B cell (primary cell): Measurements from ENCODE around the gene DYNLT2B. TPM values are rescaled to one million over a fixed set of nuclear protein-coding genes. Genes with fewer than 3 reads are reported as not detected.

Experiments
- ATAC-seq: fragments of 200-7000 bp; cut with Tn5 transposase; one replicate; pipeline ENCODE4 v1.10.0; 2021; ENCODE audit warnings: low read depth, mild to moderate bottlenecking, moderate number of reproducible peaks, moderate library complexity
- CTCF ChIA-PET: fragments of 350-600 bp; sonication (Branson Sonifier 250); formaldehyde crosslinking; loops from one replicate; lab custom pipeline; 2021; ENCODE audit warnings: antibody characterized with exemption, inconsistent platforms; lab: Charles Lee
- POLR2A ChIA-PET: fragments of 350-600 bp; sonication (Branson Sonifier 250); formaldehyde crosslinking; loops from one replicate; lab custom pipeline; 2021; ENCODE audit warnings: antibody characterized with exemption; lab: Charles Lee
- DNase-seq: peaks from one replicate; pipeline ENCODE4 v3.0.0; 2013
- H2AFZ ChIP-seq: 2 replicates; pipeline ENCODE4 v1.6.1; 2012; ENCODE audit warnings: mild to moderate bottlenecking, low read depth, low read length; ENCODE audit not compliant: insufficient read depth, poor library complexity, severe bottlenecking
- H3K27ac ChIP-seq, 2 donors: 1 replicate in 1 of 2; 2 replicates in 1 of 2; pipeline ENCODE4 v1.5.1; 2012 to 2013; ENCODE audit warnings: low read length in 2 of 2, mild to moderate bottlenecking in 2 of 2, moderate library complexity in 1 of 2
- H3K27me3 ChIP-seq, 4 experiments: fragments of 200-600 bp in 1 of 4; sonication (generic) in 1 of 4; replicated peaks in 1 of 4; 1 replicate in 2 of 4; 2 replicates in 2 of 4; pipeline versions ENCODE4 v1.6.1 to v1.7.0; 2013 to 2016; ENCODE audit warnings: low read length in 3 of 4, mild to moderate bottlenecking in 2 of 4, mixed read lengths in 1 of 4, moderate library complexity in 1 of 4; ENCODE audit not compliant: insufficient read depth in 4 of 4, control insufficient read depth in 3 of 4; ENCODE audit errors: control extremely low read depth in 1 of 4
- H3K36me3 ChIP-seq, 2 experiments: replicated peaks in 1 of 2; 1 replicate in 1 of 2; 2 replicates in 1 of 2; pipeline versions ENCODE4 v1.6.1 to v1.7.1; 2013; ENCODE audit warnings: low read length in 1 of 2; ENCODE audit not compliant: insufficient read depth in 2 of 2, control insufficient read depth in 1 of 2; ENCODE audit errors: control extremely low read depth in 1 of 2, extremely low read depth in 1 of 2
- H3K4me1 ChIP-seq, 2 donors: fragments of 200-600 bp in 1 of 2; sonication (generic) in 1 of 2; 1 replicate in 1 of 2; 2 replicates in 1 of 2; pipeline versions ENCODE4 v1.5.1 to v1.6.1; 2013 to 2017; ENCODE audit warnings: low read length in 2 of 2; ENCODE audit not compliant: control insufficient read depth in 2 of 2, insufficient read depth in 2 of 2
- H3K4me2 ChIP-seq: replicated peaks from 2 replicates; pipeline ENCODE3; 2012; ENCODE audit warnings: mild to moderate bottlenecking, low read depth, low read length; ENCODE audit not compliant: poor library complexity, severe bottlenecking
- H3K4me3 ChIP-seq, 5 experiments: fragments of 200-600 bp in 1 of 5; sonication (generic) in 1 of 5; 1 replicate in 3 of 5; 2 replicates in 2 of 5; pipeline versions ENCODE4 v1.5.1 to v1.7.0; 2011 to 2016; ENCODE audit warnings: low read length in 4 of 5, mild to moderate bottlenecking in 4 of 5, low read depth in 2 of 5, control low read depth in 1 of 5, moderate library complexity in 1 of 5; ENCODE audit not compliant: insufficient read depth in 1 of 5; ENCODE audit errors: control extremely low read depth in 1 of 5, extremely low read depth in 1 of 5
- H3K79me2 ChIP-seq: fragments of 200-600 bp; sonication (generic); one replicate; pipeline ENCODE4 v1.6.0; 2016; ENCODE audit warnings: low read length; ENCODE audit not compliant: control insufficient read depth, insufficient read depth
- H3K9ac ChIP-seq: fragments of 200-600 bp; sonication (generic); 2 replicates; pipeline ENCODE4 v1.6.1; 2017; ENCODE audit warnings: mild to moderate bottlenecking, low read length, moderate library complexity
- H3K9me3 ChIP-seq, 3 donors: one replicate each; pipeline versions ENCODE4 v1.6.1 to v1.7.1; 2013; ENCODE audit warnings: low read length in 2 of 3; ENCODE audit not compliant: control insufficient read depth in 2 of 3, insufficient read depth in 1 of 3; ENCODE audit errors: control extremely low read depth in 1 of 3
- H4K20me1 ChIP-seq: 2 replicates; pipeline ENCODE4 v1.6.0; 2012; ENCODE audit warnings: mild to moderate bottlenecking, low read length; ENCODE audit not compliant: insufficient read depth, control insufficient read depth, poor library complexity, severe bottlenecking
- H3K27ac Mint-ChIP-seq: one replicate; pipeline ENCODE4 v1.8.0; 2021; ENCODE audit warnings: mixed read lengths
- H3K27me3 Mint-ChIP-seq: one replicate; pipeline ENCODE4 v1.8.0; 2021; ENCODE audit warnings: mixed read lengths
- H3K4me1 Mint-ChIP-seq: one replicate; pipeline ENCODE4 v1.8.0; 2021; ENCODE audit warnings: mixed read lengths
- H3K4me3 Mint-ChIP-seq: one replicate; pipeline ENCODE4 v1.8.0; 2021; ENCODE audit warnings: mixed read lengths
- H3K9me3 Mint-ChIP-seq: one replicate; pipeline ENCODE4 v1.8.0; 2022; ENCODE audit warnings: mixed read lengths; ENCODE audit not compliant: insufficient read depth
- EZH2 ChIP-seq: IDR thresholded peaks from 2 replicates; pipeline ENCODE4 v1.6.1; 2012; ENCODE audit warnings: borderline replicate concordance, low read depth, mild to moderate bottlenecking, moderate library complexity, low read length; ENCODE audit not compliant: insufficient read depth, poor library complexity, severe bottlenecking
- WGBS: methylation state at CpG from one replicate; pipeline ENCODE4 v1.1.5; 2013; ENCODE audit warnings: missing lambda C conversion rate; ENCODE audit not compliant: insufficient coverage; 5-methylcytosine and 5-hydroxymethylcytosine counted together
- intact Hi-C: fragments of 100-400 bp; cut with micrococcal nuclease; formaldehyde crosslinking; loops from one replicate; pipeline ENCODE4 v1.10.0; 2022
- polyA plus RNA-seq: library from polyadenylated mRNA; depleted of rRNA; stranded (reverse); fragments of >200 nt; gene quantifications from 2 replicates; pipeline ENCODE4 v1.2.3, GENCODE V29; 2012
- total RNA-seq, 2 donors: library from RNA; stranded (reverse); fragments of 120-200 nt in 1 of 2; gene quantifications; 1 replicate in 1 of 2; 2 replicates in 1 of 2; pipeline versions ENCODE4 v1.2.3 to v1.2.4, GENCODE V29; 2013 to 2022
- TF ChIP-seq, protein P1 (sequence below): fragments of 200-600 bp; IDR thresholded peaks from one replicate; pipeline ENCODE4 v1.8.0; 2022; ENCODE audit warnings: antibody characterized with exemption, mild to moderate bottlenecking

DYNLT2B gene
- total and polyA plus RNA-seq, 2 donors (not counting 1 experiment from before 2014, with no cell fraction given) = 5.2 to 6.5 TPM

DNA sequence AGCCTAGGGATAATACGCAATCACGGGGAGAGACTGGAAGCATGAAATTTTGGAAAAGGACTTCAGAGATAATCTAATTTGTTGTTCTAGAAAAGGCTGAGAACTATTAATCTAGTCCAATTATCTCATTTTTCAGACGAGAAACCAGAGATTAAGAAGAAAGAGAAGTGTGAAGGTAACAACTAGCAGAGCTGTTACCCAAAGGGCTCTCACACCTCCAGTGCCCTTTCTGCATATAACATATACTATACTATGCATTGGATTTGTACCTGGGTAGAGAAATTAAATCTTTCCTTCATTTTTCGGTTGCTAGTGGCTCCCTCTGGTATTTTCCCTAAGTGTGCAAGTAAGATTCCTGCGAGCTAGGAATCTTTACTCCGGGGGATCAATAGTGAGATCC lies 33.5 kb upstream of the DYNLT2B start:
- H3K4me3 Mint-ChIP-seq = no peak overlapping the region

DNA sequence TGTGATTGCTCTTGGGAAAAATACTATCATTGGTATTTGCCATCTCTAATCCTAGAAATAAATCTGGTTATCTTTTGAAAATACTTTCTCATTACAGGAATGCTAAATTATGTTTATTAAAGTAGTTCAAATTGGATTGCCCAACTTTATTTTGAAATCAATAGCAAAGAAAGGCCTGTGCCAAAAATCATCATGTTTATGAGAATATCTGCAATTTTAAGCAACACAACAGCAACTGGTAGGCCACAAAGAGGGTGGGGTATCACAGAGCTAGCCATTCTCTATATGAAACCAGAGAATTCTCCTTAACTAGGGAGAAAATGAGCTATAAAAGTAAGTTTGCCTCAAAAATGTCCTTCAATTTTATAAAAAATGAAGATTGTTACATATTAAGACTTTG lies 32.0 kb upstream of the DYNLT2B start:
- DNase-seq (no peak), ATAC-seq (no peak)
- TF ChIP-seq EZH2 = no peak
- TF ChIP-seq, protein P1, sequence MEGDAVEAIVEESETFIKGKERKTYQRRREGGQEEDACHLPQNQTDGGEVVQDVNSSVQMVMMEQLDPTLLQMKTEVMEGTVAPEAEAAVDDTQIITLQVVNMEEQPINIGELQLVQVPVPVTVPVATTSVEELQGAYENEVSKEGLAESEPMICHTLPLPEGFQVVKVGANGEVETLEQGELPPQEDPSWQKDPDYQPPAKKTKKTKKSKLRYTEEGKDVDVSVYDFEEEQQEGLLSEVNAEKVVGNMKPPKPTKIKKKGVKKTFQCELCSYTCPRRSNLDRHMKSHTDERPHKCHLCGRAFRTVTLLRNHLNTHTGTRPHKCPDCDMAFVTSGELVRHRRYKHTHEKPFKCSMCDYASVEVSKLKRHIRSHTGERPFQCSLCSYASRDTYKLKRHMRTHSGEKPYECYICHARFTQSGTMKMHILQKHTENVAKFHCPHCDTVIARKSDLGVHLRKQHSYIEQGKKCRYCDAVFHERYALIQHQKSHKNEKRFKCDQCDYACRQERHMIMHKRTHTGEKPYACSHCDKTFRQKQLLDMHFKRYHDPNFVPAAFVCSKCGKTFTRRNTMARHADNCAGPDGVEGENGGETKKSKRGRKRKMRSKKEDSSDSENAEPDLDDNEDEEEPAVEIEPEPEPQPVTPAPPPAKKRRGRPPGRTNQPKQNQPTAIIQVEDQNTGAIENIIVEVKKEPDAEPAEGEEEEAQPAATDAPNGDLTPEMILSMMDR = no peak
- POLR2A ChIA-PET = no interaction called here
- Mint-ChIP-seq H3K27ac (no peak overlapping the region), H3K4me3 (no peak overlapping the region), H3K4me1 (peaks cover 9% of the 10 kb centered on the region), H3K27me3 (no peaks in the 10 kb centered on the region), H3K9me3 (no peaks in the 10 kb centered on the region)
- Histone ChIP-seq H3K9me3 (no peaks in the 10 kb centered on the region), H3K27me3 (no peaks in the 10 kb centered on the region), H3K27ac (no peak overlapping the region), H3K4me3 (no peak overlapping the region), H3K36me3 (peaks cover 3 to 12% of the 10 kb centered on the region in 2 experiments), H2AFZ (no peak overlapping the region), H4K20me1 (no peaks in the 10 kb centered on the region), H3K9ac (no peak overlapping the region), H3K4me1 (peaks cover 7 to 8% of the 10 kb centered on the region in 2 donors), H3K4me2 (no peak overlapping the region), H3K79me2 (no peaks in the 10 kb centered on the region)
- intact Hi-C loops = loop anchor here (10.0 kb wide), 1 partner anchor 95 kb away; no protein-coding TSS in a partner anchor
- CTCF ChIA-PET = no interaction called here

More for the DNA sequence above, 33.5 kb upstream of the DYNLT2B start:
- WGBS = no CpG with 5 or more reads among the region's 6 CpGs
- Mint-ChIP-seq H3K9me3 (no peaks in the 10 kb centered on the region), H3K27ac (no peak overlapping the region), H3K4me1 (no peaks in the 10 kb centered on the region), H3K27me3 (no peaks in the 10 kb centered on the region)
- Histone ChIP-seq H3K9me3 (no peaks in the 10 kb centered on the region), H3K79me2 (no peaks in the 10 kb centered on the region), H3K4me3 (no peak overlapping the region), H3K4me1 (no peaks in the 10 kb centered on the region), H3K27ac (no peak overlapping the region), H4K20me1 (no peaks in the 10 kb centered on the region), H2AFZ (no peak overlapping the region), H3K4me2 (no peak overlapping the region), H3K27me3 (no peaks in the 10 kb centered on the region), H3K36me3 (peaks cover 7 to 27% of the 10 kb centered on the region in 2 experiments), H3K9ac (no peak overlapping the region)
- ChIA-PET CTCF (no interaction called here), POLR2A (no interaction called here)
- ATAC-seq = no peak
- intact Hi-C loops = loop anchor here (10.0 kb wide), 1 partner anchor 97 kb away; no protein-coding TSS in a partner anchor
- no peak for DNase-seq
- TF ChIP-seq EZH2 = no peak
- TF ChIP-seq, protein P1 = no peak
